GM20431 (cell line): ENCODE results near the gene C1QC.
"Not testable (repeated sequence)": the region's sequence is repeated elsewhere in the genome, so short reads cannot be mapped to it uniquely, and the experiment has no call there.

Experiments
- in situ Hi-C: fragments of 300-500 bp; cut with MseI, MboI; formaldehyde crosslinking; loops from one replicate; pipeline ENCODE4 v1.15.0; 2020; ENCODE audit warnings: low sequenced_read_pairs; ENCODE audit not compliant: unreplicated experiment

C1QC gene

GRCh38 chr1:22673486-22674409 is 30.3 kb downstream of the C1QC start:
- in situ Hi-C loops = no loop called here

GRCh38 chr1:22674410-22674749 is 30.9 kb downstream of the C1QC start:
- in situ Hi-C loops = no loop called here

- in situ Hi-C loops = not testable (repeated sequence)
Measured at GRCh38 chr1:22676151-22676550, 32.7 kb downstream of the C1QC start.

GRCh38 chr1:22676916-22677583 is 33.6 kb downstream of the C1QC start:
- in situ Hi-C loops = no loop called here

- in situ Hi-C loops = no loop called here
Measured at GRCh38 chr1:22677931-22678896, 34.8 kb downstream of the C1QC start.

GRCh38 chr1:22680726-22681125 is 37.3 kb downstream of the C1QC start:
- in situ Hi-C loops = no loop called here

GRCh38 chr1:22681556-22682276 is 38.3 kb downstream of the C1QC start:
- in situ Hi-C loops = no loop called here

- in situ Hi-C loops = no loop called here
Measured at GRCh38 chr1:22683547-22683946, 40.1 kb downstream of the C1QC start.

GRCh38 chr1:22685591-22686059 is 42.2 kb downstream of the C1QC start:
- in situ Hi-C loops = no loop called here

- in situ Hi-C loops = no loop called here
Measured at GRCh38 chr1:22687191-22687590, 43.8 kb downstream of the C1QC start.

GRCh38 chr1:22688466-22688865 is 45.0 kb downstream of the C1QC start:
- in situ Hi-C loops = no loop called here

GRCh38 chr1:22689505-22689904 is 46.1 kb downstream of the C1QC start:
- in situ Hi-C loops = no loop called here

GRCh38 chr1:22691031-22691753 is 47.8 kb downstream of the C1QC start:
- in situ Hi-C loops = no loop called here

- in situ Hi-C loops = no loop called here
Measured at GRCh38 chr1:22694172-22694571, 50.7 kb downstream of the C1QC start.

GRCh38 chr1:22696610-22697009 is 53.2 kb downstream of the C1QC start:
- in situ Hi-C loops = no loop called here
